DMS114 treated with DMSO at 0.1 percent for 48 hours (cell line): ENCODE results near the gene ZNF112.

Experiments used
- DNase-seq: peaks from one replicate; lab custom pipeline; 2025; ENCODE audit not compliant: unreplicated experiment; lab: John Stamatoyannopoulos, UW

The ZNF112 gene

DNA sequence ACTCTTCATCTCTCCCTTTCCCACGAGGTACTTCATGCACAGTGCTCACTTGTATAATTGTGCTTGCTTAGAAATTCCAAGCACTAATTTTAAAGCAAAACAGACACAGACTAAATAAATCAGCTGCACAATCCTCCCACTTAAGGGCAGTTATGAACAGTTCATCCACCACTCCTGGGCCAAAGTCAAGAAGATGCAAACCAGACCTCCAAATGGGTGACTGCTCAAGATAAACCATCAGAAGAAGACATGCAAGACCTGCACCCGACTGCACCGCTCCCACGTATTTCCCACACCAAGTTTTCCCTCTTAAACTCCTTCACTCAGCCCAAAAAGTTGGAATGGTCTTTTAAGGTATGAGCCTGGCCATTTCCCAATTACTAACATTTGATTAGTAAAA, 71.5 kb downstream of the ZNF112 start:
- DNase-seq: no peak

DNA sequence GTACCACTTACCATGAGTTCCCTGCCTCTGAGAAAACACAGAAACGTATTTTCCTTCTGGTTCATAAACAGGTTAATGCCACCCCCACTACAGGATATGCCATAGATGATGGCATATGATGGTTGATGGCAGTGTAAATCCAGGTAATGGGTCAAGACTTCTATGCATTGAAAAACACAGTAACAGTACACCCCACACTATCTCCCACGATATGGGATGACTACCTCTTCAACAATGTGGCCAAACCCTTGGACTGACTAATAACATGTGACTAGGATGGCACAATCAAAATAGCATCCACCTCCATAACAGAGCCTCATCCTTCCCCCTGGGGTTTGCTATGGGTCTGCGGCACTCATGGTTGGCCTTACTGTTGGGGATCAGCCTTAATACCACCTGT, 73.6 kb downstream of the ZNF112 start:
- DNase-seq: no peak

DNA sequence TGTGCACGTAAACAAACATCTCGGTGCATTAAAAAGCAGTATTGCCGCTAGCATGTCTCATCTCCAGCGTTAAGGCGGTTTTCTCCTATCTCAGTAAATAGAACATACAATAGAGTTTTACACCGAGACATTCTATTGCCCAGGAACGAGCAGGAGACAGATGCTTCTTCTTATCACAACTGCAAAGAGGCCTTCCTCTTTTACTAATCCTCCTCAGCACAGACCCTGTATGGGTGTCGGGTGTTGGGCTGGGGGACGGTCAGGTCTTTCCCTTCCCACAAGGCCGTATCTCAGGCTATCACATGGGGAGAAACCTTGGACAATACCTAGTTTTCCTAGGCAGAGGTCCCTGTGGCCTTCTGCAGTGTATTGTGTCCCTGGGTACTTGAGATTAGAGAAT, 75.6 kb downstream of the ZNF112 start:
- no peak for DNase-seq

DNA sequence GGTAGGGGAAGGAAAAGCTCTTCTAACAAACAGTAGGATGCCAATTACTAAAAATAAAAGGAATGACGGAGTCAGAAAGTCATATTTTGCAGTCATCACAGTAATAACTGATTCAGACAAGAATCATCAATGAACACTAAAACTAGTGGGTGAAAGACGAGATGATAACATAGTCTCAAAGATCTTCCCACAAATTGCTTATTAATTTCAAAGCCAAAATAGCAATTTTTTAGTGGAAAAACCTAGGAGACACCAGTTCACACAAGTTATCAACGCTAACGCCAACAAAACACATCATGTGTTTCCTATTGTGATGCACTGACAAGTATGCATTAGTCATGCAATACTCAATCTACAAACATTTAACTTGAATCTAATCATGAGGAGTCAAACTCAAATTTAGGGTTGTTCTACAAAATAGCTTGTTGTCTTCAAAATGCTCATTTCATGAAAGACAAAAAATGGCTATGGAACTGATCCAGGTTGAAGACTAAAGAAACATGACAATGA, 78.2 kb downstream of the ZNF112 start:
- DNase-seq: no peak

DNA sequence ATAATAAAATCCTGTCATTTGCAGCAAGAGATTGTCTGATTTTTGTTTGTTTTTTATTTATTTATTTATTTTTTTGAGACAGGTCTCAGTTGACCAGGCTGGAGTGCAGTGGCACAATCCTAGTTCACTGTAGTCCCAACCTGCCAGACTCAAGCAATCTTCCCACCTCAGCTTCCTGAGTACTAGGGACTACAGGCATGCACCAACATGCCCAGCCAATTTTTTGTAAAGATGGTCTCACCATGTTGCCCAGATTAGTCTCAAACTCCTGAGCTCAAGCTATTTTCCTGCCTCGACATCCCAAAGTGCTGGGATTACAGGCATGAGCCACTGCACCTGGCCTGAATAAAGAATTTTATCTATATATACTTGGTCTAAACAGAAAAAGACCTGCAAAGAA, 79.1 kb downstream of the ZNF112 start:
- DNase-seq: no peak
